Prostate gland (tissue), 2 donors: ENCODE results near the gene ABCA9. TPM values are rescaled to one million over a fixed set of nuclear protein-coding genes. Genes with fewer than 3 reads are reported as not detected.
"Not testable (repeated sequence)": the region's sequence is repeated elsewhere in the genome, so short reads cannot be mapped to it uniquely, and the experiment has no call there.

Experiments
- DNase-seq: peaks from one replicate; pipeline ENCODE4 v3.0.0-alpha.2; 2019; ENCODE audit warnings: low spot score
- H3K27ac ChIP-seq, 2 donors: fragments of 200-600 bp; sonication (generic); 2 replicates each; pipeline ENCODE4 v1.5.1; 2017 to 2019
- H3K27me3 ChIP-seq: fragments of 200-600 bp; sonication (generic); replicated peaks from 2 replicates; pipeline ENCODE4 v1.5.1; 2019; ENCODE audit not compliant: insufficient read depth
- H3K36me3 ChIP-seq, 2 donors: fragments of 200-600 bp; sonication (generic); 1 replicate in 1 of 2; 2 replicates in 1 of 2; pipeline versions ENCODE4 v1.5.1 to v1.8.1; 2017 to 2019
- H3K4me1 ChIP-seq: fragments of 200-600 bp; sonication (generic); replicated peaks from 2 replicates; pipeline ENCODE4 v1.5.1; 2019
- H3K4me3 ChIP-seq, 2 donors: fragments of 200-600 bp; sonication (generic); 2 replicates each; pipeline ENCODE4 v1.5.1; 2017 to 2019
- H3K9me3 ChIP-seq: fragments of 200-600 bp; sonication (generic); 2 replicates; pipeline ENCODE4 v1.5.1; 2017
- CTCF ChIP-seq, 4 experiments: fragments of 200-600 bp in 2 of 4; fragments of 450-650 bp in 2 of 4; sonication (generic) in 2 of 4; IDR thresholded peaks; 1 replicate in 3 of 4; 2 replicates in 1 of 4; pipeline ENCODE4 v1.5.1; 2016 to 2019; ENCODE audit warnings: antibody characterized with exemption in 4 of 4, mild to moderate bottlenecking in 2 of 4, moderate library complexity in 2 of 4
- POLR2A ChIP-seq: fragments of 450-650 bp; IDR thresholded peaks from one replicate; pipeline ENCODE4 v1.6.1; 2016; ENCODE audit warnings: antibody characterized with exemption, mild to moderate bottlenecking
- POLR2AphosphoS5 ChIP-seq: sonication (generic); formaldehyde crosslinking; IDR thresholded peaks from one replicate; pipeline ENCODE4 v1.6.1; 2017; ENCODE audit warnings: antibody characterized with exemption
- WGBS: methylation state at CpG from one replicate; pipeline ENCODE4 v1.1.5; 2018; 5-methylcytosine and 5-hydroxymethylcytosine counted together
- intact Hi-C: fragments of 100-400 bp; cut with DNase I; formaldehyde crosslinking; loops from one replicate; pipeline ENCODE4 v1.14.2; 2022
- total RNA-seq, 2 donors: library from RNA; depleted of rRNA; stranded (reverse); fragments of >200 nt; gene quantifications; one replicate each; pipeline ENCODE4 v1.1.0, GENCODE V29; 2016

The ABCA9 gene
- total RNA-seq, 2 donors from 2014 or later: 0.41 to 5.6 TPM

- Histone ChIP-seq H3K36me3 (no peaks in the 10 kb centered on the region), H3K4me1 (no peaks in the 10 kb centered on the region), H3K27me3 (no peaks in the 10 kb centered on the region), H3K9me3 (no peaks in the 10 kb centered on the region), H3K27ac (no peak overlapping the region), H3K4me3 (no peak overlapping the region)
- no peak for DNase-seq
- TF ChIP-seq CTCF (IDR thresholded peaks at IDR 0.05): no peak
- 92% methylated on average over 4 of the region's 4 CpGs for WGBS
- intact Hi-C loops: no loop called here
Measured at GRCh38 chr17:68963958-68964357, 96.8 kb downstream of the ABCA9 start.

- no peak for DNase-seq
- H3K27me3 ChIP-seq: no peaks in the 10 kb centered on the region
- intact Hi-C loops: no loop called here
- TF ChIP-seq CTCF (IDR thresholded peaks at IDR 0.05) (no peak), POLR2AphosphoS5 (no peak), POLR2A (no peak)
- H3K4me3 ChIP-seq: no peak overlapping the region
- no peaks in the 10 kb centered on the region for H3K36me3 ChIP-seq
- H3K27ac ChIP-seq: no peak overlapping the region
- H3K4me1 ChIP-seq: no peaks in the 10 kb centered on the region
- WGBS: 75% methylated on average over 9 of the region's 9 CpGs
- no peaks in the 10 kb centered on the region for H3K9me3 ChIP-seq
Measured at GRCh38 chr17:68961214-68961882, 99.4 kb downstream of the ABCA9 start.

GRCh38 chr17:68959117-68959516 lies 101.6 kb downstream of the ABCA9 start:
- H3K27ac ChIP-seq, H3K36me3 ChIP-seq, H3K9me3 ChIP-seq, H3K4me1 ChIP-seq, intact Hi-C loops, H3K4me3 ChIP-seq, DNase-seq, H3K27me3 ChIP-seq: not testable (repeated sequence)
- 97% methylated on average over 2 of the region's 2 CpGs for WGBS

GRCh38 chr17:68957944-68958343 lies 102.8 kb downstream of the ABCA9 start:
- Histone ChIP-seq H3K4me3 (no peak overlapping the region), H3K27me3 (no peaks in the 10 kb centered on the region), H3K27ac (no peak overlapping the region), H3K36me3 (no peaks in the 10 kb centered on the region), H3K4me1 (no peaks in the 10 kb centered on the region), H3K9me3 (no peaks in the 10 kb centered on the region)
- TF ChIP-seq CTCF (IDR thresholded peaks at IDR 0.05): no peak
- no peak for TF ChIP-seq POLR2A
- no peak for TF ChIP-seq POLR2AphosphoS5
- WGBS: 100% methylated on average over 1 of the region's 1 CpG
- intact Hi-C loops: no loop called here
- DNase-seq: no peak

- WGBS: 21% methylated on average over 4 of the region's 4 CpGs
- intact Hi-C loops: no loop called here
- no peak for DNase-seq
Measured at GRCh38 chr17:68955181-68955841, 105.4 kb downstream of the ABCA9 start, which contains the start of gene ABCA8. ABCA8 (minus strand) TSS chr17:68955392; CDS start chr17:68942034, 13,358 bp downstream.

More at GRCh38 chr17:68955181-68955841, 105.4 kb downstream of the ABCA9 start, which contains the start of gene ABCA8:
- TF ChIP-seq POLR2A (no peak), POLR2AphosphoS5 (no peak), CTCF (IDR thresholded peaks at IDR 0.05) (no peak)
- H3K4me1 ChIP-seq: no peaks in the 10 kb centered on the region
- peak within 1 kb of the TSS in 1 of 2 donors; percentile 0 for H3K4me3 ChIP-seq
- no peaks in the 10 kb centered on the region for H3K27me3 ChIP-seq
- H3K36me3 ChIP-seq: no peaks in the 10 kb centered on the region
- no peaks in the 10 kb centered on the region for H3K9me3 ChIP-seq
- peak within 1 kb of the TSS in 1 of 2 donors; percentile 8 for H3K27ac ChIP-seq
